Measurements from ENCODE around the gene SCARF2.

DNA sequence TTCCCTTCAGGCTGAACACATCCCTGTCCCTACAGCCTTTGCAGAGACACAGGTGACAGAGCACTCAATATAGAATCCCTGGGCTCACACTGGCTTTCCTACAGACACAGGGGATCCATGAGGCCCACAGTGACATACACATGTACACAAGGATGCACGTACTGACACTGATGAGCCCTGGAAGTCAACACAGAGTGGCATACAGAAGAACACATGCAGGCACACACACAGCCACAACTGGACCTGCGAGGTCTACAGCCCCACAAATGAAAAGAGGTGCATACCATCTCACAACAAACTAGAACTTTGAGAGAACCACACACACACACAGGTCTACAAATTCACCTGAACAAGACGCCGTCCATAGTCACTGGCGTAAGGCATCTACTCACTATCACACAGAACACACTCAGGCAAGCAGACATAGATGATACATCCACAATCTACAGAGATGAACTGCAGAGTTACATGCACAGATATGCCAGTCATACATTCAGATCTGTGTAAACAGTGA lies 47.2 kb downstream of the SCARF2 start:
- TF ChIP-seq, protein P1, sequence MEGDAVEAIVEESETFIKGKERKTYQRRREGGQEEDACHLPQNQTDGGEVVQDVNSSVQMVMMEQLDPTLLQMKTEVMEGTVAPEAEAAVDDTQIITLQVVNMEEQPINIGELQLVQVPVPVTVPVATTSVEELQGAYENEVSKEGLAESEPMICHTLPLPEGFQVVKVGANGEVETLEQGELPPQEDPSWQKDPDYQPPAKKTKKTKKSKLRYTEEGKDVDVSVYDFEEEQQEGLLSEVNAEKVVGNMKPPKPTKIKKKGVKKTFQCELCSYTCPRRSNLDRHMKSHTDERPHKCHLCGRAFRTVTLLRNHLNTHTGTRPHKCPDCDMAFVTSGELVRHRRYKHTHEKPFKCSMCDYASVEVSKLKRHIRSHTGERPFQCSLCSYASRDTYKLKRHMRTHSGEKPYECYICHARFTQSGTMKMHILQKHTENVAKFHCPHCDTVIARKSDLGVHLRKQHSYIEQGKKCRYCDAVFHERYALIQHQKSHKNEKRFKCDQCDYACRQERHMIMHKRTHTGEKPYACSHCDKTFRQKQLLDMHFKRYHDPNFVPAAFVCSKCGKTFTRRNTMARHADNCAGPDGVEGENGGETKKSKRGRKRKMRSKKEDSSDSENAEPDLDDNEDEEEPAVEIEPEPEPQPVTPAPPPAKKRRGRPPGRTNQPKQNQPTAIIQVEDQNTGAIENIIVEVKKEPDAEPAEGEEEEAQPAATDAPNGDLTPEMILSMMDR (IDR thresholded peaks at IDR 0.05; ENCODE audit: insufficient read depth, low read length), result no peak
- TF ChIP-seq GABPA (IDR thresholded peaks at IDR 0.05; ENCODE audit: low read depth), result no peak
- TF ChIP-seq POLR2AphosphoS5 (IDR thresholded peaks at IDR 0.05; ENCODE audit: low read depth), result no peak
